ENCODE data around the gene STRN3.
"Not testable (repeated sequence)": the region's sequence is repeated elsewhere in the genome, so short reads cannot be mapped to it uniquely, and the experiment has no call there.

GRCh38 chr14:30980106-30980704, 46.0 kb downstream of the STRN3 start:
- peak in 2 of 3 donors; percentile 33 to 41 for TF ChIP-seq CTCF (IDR thresholded peaks at IDR 0.05)
- TF ChIP-seq EP300, POLR2A (IDR thresholded peaks at IDR 0.05): not testable (repeated sequence)
